SKM-1 (cell line): ENCODE measurements around the gene ZNF423.

ENCODE experiments used
- DNase-seq: peaks from one replicate; lab custom pipeline; 2025; ENCODE audit not compliant: unreplicated experiment; lab: John Stamatoyannopoulos, UW

Gene ZNF423

DNA sequence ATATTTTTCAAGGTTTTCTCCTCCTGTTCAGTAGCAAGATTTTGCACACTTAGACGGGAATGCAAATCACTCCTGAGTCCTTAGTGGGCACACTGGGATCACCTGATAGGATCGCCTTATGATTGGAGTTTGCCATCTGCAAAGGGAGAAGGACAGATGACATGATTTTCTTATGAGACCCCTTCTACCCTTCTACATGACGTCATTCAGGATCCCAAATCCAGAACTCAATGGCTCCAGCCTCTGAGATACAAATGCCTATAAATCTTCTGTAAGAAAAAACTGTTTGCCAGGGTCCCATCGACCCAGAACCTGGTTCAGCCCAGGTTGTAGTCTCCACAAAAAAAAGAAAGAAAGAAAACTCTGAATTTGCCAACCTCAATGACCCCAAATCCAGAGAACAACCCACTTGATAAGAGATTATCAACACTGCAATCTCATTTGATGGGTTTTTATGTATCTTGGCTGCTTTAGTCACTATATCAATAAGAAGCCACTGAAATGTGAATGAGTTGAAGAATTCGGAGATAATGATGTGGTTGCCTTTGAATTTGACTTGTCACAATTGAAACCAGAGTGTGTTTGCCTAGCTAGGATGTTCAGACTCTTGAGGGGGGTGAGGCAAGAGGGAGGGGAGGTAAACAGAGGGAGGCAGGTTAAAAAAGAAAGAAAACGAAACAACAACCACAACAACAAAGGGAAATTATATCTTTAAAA lies 6.7 kb downstream of the ZNF423 start:
- DNase-seq = no peak

DNA sequence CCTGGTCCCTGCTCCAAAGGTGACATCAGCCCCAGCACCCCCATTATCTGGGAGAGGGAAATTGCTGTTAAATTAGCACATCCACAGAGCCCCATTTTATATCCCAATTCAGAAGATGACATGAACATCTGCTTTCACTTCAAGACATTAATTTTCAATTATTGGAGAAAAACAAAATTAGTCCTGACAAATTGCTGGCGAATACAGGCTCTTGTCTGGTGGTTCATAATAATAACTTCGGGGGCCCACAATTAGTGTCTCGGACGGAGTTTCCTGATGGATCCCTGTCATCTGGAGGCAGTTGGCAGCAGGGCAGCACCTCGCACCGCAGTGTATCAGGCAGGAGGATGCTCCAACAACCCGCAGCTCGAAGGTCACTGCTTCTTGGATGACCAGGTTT lies 7.4 kb downstream of the ZNF423 start:
- no peak for DNase-seq

DNA sequence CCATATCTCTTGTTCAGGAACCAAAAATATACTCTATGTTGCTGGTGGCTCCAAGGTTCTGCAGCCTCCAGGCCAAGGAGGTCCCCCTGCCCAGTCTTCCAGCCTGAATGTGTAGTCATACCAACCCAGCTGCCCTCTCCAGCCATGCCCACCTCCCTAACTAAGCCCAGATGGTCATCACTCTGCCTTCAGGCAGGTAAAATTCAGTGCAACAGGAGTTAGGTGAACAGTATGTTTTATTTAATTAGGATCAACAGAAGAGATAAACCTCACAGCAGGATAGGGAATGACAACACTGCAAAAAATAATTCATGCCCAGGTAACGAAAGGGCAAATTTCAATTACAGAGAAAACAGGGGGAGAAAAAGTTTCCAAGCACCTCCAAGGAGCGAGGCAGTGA lies 9.1 kb downstream of the ZNF423 start:
- no peak for DNase-seq

DNA sequence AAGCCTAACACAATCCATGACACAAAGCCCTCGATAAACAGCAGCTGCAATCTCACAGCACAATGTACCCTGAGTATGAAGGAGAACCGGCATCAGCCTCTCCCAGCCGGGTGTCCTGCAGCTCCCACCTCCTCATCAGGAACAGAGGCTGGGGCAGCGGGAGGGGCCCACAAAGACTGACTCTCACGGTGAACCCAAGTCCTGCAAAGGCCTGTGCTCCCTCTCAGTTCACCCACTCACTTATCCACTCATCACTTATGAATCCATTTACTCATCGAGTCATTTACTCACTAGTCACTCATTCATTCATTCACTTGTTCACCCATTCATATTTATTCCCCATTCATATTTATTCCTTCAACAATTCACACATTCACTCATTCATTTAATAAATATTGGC lies 11.6 kb downstream of the ZNF423 start:
- no peak for DNase-seq

DNA sequence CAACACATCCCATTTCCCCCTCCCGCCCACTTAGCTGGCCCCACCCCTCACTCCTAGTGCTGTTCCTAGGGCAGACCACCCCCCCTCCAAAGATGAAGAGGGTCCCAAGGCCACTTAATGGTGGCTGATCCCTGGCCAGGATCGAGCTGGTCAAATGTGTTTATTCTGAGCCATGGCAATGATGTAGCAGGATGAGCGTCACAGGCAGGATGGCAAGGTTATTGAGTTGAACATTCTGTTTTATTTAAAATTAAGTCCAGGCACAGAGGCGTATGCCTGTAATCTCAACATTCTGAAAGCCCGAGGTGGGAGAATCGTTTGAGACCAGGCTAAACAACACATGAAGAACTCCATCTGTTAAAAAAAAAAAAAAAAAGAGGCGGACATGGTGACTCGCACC lies 12.2 kb downstream of the ZNF423 start:
- no peak for DNase-seq

DNA sequence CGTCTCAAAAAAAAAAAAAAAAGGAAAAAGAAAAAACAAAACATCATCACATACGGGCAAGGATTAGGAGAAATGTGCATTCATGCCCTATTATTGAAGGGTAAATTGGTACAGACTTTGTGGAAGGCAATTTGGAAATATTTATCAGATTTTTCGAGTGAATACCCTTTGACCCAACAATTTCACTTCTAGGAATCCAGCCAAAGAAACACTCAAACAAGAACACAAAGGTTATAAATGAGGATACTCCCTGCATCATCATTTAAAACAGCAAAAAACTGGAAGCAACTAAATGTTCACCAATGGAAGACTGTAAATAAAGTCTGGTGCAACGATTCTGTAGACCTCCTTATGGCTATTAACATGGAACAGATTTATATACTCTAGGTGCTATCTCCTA lies 12.9 kb downstream of the ZNF423 start:
- no peak for DNase-seq

DNA sequence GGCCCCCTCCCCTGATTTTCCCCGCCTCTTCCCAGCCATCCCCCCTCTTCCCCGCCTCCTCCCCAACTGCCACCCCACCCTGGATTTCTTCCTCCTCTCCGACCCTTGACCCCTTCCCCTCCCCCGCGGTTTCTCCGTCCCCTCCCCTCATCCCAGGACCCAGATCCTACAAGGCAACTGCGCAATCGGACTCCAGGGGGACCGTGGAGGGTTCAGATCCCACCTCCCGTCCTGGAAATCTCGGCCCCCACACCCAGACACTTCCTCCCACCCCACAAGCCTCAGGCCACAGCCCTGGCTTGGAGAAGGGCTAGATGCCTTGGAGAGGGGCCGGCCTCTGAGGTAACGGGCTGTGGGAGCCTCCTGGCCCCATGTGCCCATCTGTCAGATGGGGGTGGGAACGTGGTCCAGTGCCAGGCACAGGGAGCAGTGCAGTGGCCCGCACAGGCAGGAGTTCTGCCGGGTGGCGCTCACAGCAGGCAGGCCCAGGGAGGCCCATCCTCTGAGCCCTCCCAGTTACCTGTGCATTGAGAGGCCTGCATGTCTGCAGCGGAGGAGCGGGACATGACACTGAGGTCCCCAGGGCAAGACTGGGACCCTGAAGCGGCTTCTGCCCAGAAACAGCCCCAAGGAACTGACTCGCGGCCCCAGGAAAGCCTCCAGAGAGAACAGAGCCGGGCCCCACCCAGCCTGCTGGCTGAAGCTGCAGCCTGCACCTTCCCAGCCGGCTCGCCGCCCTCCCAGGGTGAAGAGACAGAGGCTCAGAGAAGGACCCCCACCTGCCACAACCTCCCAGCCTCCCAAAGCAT lies 16.7 kb downstream of the ZNF423 start:
- no peak for DNase-seq

DNA sequence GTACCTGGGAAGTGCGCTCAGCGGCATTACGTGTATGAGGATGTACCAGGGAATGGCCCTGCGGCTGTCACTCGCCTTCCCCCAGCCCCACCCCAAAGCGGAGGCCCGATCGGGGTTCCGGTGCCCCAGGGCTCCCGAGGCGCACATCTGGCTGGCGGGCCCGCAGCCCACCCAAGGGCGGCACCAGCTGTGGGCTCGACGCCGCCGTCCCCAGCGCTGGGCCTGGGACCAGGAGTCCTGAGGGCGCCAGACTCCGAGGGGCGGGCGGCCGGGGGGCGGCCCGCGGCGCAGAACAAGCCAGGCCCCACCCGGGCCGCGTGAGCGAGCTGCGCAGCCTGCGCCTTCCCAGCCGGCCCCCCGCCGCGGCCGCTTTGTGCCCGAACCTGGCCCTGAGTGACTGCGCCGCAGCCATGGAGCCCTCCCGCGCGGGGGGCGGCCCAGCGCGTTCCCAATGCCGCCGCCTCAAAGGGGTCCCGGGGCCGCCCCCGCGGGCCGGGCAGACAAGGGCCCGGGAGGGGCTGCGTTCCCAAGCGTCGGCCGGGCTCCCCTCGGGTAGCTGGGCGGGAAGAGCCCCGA lies 17.4 kb downstream of the ZNF423 start:
- no peak for DNase-seq

DNA sequence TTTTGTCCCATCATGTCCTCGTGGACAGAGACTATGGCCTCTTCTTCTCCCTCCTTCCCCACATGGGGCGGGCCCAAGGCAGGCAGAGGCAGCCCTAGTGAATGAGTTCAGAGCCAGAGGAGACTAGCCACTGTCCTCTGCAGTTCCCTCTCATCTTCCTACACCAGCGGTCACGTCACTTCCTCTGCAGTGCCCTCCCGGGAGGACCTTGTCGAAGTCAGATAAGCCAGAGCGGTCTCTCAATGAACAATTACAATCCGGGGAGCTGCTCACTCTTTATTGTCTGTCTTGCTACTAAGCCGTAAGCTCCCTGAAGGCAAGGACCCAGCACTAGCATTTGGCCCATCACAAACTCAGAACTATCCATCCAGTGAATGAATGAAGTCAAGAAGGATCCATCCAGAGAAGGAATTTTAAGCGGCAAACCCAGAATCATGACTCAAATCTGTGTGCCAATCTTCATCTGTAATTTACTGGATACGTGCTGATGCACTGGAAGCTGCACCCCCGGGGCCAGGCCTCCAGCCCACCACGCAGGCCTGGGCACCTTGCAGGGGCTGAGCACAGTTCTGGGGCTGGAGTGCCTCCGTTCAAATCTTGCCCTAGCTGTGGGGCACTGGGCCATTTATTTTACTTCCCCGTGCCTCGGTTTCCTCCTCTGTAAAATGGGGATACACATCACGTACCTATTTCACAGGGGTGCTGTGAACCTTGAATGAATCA lies 18.1 kb downstream of the ZNF423 start:
- DNase-seq = no peak

DNA sequence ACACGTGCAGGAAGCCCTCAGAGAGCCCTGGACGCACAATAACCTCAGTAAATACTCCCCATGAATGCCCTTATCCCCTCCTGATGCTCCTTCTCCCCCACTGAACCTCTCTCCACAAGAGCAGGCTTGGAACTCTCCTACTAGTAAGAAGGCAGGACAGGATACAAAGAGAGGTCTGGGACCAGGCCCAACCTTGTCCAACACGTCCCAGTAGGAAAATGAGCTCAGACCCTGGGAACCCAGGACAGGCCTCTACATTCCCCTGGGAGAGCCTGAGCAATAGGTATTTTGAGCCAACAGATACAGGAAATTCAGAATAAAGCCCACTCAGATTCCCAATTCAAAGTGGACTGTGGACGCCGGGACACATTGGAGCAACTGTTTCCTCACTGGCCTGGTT lies 19.2 kb downstream of the ZNF423 start:
- no peak for DNase-seq

DNA sequence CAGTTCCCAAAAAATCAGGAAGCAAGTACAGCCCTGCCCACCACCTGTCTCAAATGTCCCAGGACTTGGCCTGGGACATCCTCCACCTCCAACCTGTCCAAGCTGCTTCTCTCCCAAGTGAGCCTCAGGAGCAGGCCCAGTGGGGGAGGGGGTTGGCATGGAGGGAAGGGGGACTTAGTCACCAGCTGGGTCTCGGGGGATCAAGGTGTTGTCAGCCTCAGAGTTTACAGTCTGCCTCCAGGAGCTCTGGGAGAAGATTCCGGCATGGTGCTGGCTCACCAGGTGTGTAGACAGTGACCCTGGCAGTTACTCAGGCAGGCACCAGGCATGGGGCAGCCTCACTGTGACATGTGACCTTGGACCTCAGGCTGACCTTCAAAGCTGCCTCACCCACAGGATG lies 19.7 kb downstream of the ZNF423 start:
- no peak for DNase-seq

DNA sequence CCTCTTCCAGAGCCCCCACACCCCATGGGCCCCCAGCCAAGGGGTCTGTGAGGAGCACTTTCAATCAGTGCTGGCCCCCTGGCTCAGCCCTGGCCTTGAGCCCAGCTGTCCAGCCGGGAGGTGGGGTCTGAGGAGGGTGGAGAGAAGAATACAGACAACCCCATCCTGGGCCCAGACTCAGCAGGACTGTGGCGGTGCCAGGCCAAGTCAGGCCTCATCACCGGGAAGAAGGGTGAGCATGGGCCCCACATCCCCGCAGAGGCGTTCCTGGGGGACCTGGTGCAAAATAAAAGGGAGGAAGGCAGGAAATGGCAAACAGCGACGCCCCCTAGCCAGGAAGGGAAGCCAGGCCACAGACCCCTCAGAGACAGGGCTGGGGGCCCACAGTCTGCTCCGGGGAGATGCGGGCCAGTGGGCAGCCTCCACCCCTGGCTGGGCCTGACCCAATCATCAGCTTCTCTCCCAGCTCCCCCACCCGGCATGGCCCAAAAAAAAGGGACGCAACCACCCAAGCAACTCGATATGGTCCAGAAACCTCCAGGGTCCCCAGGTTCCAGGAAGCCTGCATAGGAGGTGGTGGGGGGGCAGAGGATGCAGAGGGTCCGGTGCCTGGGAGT lies 20.6 kb downstream of the ZNF423 start:
- DNase-seq = no peak

DNA sequence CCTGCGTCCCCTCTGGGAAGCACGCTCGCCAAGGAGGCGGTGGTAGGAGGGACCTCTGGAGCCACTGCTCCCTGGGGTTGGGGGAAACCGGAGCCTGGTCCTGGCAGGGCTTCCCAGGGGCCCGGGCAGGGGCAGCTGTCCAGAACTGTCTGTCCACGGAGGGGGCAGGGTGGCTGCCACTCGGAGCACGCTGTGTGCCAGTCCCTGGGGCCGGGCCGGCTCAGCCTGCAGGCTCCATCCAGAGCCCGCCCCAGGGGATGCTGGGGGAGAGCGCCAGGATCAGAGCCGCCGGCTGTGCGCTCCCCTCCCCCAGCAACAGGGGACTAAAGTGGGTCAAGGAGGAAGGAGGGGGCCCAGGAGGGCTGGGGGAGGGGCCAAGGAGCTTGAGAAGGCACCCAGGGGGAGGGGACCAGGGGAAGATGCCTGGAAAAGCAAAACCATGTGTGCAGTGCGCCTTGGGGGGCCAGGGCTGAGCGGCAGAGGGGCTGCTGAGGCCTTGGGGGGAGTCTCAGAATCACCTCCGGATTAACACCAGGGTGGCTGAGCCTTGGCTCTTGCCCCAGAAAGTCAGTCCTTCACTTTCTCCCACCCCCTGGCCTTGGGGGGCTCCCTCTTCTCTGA lies 21.3 kb downstream of the ZNF423 start:
- DNase-seq = no peak

DNA sequence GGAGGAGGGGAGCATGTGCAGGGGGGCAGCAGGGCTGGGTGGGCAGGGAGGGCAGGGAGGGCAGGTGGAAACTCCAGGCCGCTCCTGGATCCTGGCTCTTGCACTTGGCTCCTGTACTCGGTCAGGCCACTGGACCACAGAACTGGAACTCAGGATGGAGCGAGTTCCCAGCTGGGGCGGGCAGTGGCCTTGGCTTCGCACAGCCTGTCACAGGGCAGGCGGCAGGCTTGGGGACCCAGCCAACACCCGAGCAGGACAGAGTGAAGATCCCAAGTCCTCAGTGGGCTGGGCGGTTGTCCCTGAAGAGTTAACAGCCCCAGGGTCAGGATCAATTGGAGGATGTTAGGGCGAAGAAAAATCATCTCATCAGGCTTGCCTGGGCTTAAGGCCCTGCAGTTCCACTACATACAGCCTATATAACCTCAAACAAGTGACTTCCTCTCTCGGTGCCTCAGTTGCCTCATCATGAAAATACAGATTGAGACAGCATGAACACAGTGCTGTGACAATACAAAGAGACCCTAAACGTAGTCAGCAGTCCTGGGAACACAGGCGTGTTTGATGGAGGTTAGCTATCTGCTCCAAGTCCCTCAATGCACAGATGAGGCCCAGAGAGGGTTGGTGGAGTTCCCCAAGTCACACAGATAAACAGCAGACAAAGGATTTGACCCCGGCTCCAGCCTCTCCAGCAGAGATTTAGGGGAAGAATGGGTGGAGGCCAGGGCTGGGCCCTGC lies 21.9 kb downstream of the ZNF423 start:
- DNase-seq = no peak

DNA sequence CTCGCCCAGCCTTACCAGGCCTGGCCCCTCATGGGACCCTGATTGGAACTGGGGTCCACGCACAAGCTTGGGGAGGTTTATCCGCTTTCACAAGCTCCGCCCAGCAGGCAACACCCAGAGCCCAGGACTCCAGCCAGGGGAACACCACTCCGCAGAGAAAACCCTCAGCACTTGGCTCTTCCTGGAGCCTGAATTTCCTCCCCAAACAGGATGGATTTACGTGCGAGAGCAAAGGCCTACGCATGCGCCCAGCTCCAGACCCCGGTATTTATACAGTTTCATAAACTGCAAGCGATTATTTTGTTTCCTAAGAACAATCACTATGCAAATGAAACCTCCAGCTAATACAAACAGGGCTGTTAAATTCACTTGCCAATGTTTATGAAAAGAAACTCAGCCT lies 22.8 kb downstream of the ZNF423 start:
- DNase-seq = no peak

DNA sequence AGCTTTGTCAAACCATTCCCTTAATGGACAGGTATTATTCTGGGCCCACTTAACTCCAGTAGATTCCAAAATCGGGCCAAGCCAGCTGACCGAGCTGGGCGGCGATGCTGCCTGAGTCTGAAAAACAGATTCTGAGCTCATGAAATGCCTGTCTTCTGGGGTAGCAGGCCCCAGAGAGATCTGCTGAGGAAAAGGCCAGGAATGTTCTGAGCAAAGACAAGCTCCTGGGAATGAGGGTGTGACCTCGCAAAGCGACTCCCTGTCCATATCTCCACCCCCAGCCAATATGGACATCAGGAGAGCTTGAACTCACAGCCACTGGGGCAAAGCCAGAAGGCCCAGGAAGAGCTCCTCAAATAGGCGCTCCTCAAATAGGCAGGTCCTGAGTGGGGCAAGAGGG lies 23.7 kb downstream of the ZNF423 start:
- no peak for DNase-seq

DNA sequence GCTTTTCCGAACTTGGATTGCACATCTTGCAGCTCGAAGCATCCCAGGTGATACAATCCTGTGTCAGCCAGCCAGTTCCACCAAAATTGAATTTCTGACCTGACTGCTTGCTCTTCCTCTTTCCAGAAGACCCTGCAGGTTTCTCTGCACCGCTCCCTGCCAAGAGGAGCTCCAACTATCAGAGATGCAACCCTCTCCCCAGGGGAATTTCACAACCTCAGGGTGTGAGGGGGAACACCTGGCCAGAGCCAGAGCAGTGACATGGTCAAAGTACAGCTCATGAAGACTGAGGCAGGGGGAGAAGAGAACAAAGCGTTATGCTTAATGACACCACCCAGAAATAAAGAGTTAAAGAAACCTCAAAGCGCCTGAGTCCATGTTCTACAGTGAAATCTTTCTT lies 25.0 kb downstream of the ZNF423 start:
- no peak for DNase-seq

DNA sequence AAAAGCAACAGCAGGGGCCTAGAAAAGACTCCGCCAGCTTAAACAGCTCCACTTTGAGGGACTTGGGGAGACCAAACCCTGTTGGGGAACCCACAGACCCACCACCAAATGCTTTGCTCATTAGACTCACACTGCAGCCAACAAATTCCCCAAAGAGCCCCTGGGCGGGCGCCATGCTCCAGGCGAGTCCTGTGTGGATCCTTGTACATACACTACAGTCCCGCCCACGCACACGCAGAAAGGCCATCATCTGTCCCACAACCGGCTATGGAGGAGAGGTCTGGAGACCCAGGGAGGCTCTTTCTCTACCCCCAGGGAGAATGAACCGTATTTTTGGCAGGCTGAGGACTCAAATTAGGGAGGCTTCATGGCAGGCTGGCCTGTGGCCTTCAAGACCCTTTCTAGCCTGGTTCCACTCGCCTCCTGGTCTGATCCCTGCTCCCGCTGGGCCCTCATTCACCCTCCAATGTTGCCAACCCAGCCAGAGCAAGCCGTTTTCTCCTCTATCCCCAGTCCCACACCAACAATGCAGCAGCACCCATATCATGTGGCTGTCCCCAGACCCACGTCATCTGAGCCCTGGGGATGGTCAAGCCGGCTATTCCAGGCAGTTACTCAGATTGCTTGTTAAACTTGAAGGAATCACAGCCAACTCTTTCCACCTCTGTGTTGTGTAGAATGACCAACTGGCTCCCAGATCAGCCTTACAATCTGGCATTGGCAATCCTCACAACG lies 27.2 kb downstream of the ZNF423 start:
- no peak for DNase-seq

DNA sequence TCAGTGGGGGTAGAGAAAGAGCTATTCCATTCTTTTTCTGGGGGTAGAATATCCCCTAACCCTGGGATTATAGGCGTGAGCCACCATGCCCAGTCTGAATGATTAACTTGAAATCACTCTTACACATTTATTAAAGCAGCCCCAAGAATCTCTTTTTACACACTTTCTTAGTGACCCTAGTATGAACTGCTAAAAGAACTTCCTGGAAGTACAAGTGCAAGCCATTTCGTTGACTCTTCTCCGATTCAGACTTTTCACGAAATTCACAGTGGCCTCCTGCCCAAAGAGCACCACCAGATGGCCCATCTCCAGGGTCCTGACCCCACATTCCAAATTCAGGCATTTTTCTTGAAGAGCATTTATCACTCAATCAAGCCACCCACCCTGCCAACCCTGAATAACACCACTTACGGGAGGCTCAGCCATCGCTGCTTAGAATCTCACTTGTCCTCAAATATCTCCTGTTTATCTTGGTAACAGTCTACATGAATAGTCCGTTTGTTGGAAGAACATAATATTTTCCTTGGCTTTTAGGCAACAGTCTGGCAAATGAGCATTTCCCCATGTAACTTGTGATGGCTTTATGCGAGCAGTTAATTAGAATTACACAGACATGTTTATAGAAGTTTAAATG lies 28.0 kb downstream of the ZNF423 start:
- no peak for DNase-seq
